ENCODE measurements around the gene SRBD1.

The SRBD1 gene

DNA sequence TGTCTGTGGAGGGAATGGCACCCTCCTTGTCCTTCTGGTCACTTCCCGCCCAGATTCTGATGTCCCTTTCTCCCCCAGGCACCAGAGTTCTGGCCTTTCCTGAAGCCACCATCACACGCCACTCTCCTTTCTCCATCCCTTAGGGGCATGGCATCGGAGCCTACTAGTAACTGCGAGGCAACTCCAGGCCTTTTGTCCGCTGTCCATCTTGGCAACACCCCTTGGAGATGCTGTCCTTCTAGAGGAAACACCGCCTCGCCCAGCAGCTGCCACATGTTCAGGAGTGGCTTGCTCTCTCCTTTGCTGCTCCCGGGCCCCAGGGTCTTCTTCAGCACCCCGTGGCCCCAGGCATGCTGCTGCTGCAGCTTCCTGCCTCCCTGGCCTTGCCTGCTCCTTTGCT, 267.0 kb downstream of the SRBD1 start:
- H3K27ac ChIP-seq, result no peak overlapping the region
- no peak for TF ChIP-seq ZFX (IDR thresholded peaks at IDR 0.05; ENCODE audit: borderline replicate concordance)
- TF ChIP-seq, protein P1, sequence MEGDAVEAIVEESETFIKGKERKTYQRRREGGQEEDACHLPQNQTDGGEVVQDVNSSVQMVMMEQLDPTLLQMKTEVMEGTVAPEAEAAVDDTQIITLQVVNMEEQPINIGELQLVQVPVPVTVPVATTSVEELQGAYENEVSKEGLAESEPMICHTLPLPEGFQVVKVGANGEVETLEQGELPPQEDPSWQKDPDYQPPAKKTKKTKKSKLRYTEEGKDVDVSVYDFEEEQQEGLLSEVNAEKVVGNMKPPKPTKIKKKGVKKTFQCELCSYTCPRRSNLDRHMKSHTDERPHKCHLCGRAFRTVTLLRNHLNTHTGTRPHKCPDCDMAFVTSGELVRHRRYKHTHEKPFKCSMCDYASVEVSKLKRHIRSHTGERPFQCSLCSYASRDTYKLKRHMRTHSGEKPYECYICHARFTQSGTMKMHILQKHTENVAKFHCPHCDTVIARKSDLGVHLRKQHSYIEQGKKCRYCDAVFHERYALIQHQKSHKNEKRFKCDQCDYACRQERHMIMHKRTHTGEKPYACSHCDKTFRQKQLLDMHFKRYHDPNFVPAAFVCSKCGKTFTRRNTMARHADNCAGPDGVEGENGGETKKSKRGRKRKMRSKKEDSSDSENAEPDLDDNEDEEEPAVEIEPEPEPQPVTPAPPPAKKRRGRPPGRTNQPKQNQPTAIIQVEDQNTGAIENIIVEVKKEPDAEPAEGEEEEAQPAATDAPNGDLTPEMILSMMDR (IDR thresholded peaks at IDR 0.05), result no peak

DNA sequence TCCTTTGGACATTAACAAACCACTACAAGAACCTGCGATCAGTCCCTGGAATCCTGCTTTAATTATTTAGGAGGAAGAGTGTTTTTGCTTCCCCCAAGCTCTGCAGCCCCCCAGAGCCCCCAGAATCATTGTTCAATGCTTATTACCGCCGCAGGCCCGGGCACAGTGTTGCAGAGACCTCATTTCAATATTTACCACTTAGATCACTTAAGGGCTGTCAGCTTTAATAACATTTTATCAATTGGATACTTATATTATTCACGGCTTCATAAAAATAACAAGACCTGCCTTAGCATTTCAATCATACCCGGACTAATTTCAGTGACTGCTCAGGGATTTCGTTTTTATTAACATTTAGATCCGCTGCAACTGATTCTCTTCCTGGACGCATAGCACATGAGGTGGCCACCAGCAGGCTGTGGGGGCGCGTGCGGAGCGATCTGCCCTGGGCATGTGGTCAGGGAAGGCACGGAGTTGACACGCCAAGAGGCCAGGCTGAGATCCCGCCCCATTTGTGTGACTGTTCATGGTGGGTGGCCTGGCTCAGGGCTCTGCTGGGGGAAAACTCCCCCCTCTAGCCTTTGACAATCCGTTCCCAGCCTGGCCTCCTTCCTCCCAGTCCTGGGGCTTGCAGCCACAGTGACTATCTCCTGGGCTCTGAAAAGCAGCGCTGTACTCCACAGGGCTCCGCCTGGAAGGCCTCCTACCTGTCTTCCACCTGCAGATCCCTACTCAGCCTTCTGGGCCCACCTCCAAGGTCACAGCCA, 267.6 kb downstream of the SRBD1 start:
- TF ChIP-seq, protein P1 (IDR thresholded peaks at IDR 0.05), result no peak
- TF ChIP-seq ZFX (IDR thresholded peaks at IDR 0.05; ENCODE audit: borderline replicate concordance), result no peak
- no peak overlapping the region for H3K27ac ChIP-seq

DNA sequence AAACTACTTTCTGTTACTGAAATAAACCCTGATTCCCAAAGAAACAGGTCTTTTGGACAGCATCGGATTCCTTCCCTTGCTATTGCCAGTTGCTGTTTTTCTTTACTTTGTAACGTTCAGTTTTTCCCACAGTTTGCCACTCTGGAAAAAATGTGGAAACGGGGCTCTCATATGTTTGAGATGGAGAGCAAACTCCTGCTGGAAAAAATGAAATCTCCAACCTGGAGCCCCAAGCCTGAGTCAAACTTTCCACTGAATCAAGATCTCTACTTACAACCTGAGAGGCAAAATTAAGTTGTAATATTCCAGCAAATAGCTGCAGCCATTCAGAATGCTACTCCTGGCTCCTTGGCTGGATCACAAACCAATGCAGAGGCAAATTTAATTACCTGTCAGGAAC, 270.7 kb downstream of the SRBD1 start:
- no peak for TF ChIP-seq ZFX (IDR thresholded peaks at IDR 0.05; ENCODE audit: borderline replicate concordance)

DNA sequence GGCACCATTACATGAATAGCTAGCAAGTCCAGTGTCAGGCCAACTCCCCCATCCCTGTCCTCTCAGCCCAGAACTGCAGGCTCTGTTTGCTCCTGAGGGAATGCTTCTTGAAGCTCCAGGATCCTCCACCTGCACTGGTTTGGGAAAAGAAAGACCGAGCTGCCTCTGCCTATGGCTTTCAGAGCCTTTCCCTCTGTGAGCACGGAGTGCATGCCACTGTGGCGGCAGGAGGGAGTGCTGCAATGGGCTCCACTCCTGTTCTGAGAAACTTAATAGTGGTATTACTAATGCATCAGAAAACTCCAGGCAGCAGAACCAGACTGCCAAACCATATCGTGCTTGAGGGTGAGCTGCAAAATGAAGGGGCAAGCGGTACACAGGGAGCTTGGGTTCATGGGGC, 271.8 kb downstream of the SRBD1 start:
- TF ChIP-seq, protein P1 (IDR thresholded peaks at IDR 0.05), result no peak
- no peak for TF ChIP-seq ZFX (IDR thresholded peaks at IDR 0.05; ENCODE audit: borderline replicate concordance)
- H3K27ac ChIP-seq, result no peak overlapping the region

More for the DNA sequence above, 270.7 kb downstream of the SRBD1 start:
- H3K27ac ChIP-seq, result no peak overlapping the region

All from 22Rv1 (cell line).